Activated B cell treated with CpG ODN at 0.5 μM for 24 hours (primary cell): Measurements from ENCODE around the gene KRTAP9-3. TPM values are rescaled to one million over a fixed set of nuclear protein-coding genes. Genes with fewer than 3 reads are reported as not detected.

Source experiments
- ATAC-seq: fragments of 200-7000 bp; cut with Tn5 transposase; one replicate; pipeline ENCODE4 v1.10.0; 2021; ENCODE audit warnings: low read depth, mild to moderate bottlenecking, moderate library complexity
- CTCF ChIA-PET: fragments of 350-600 bp; sonication (Branson Sonifier 250); formaldehyde crosslinking; loops from one replicate; lab custom pipeline; 2021; ENCODE audit warnings: antibody characterized with exemption; lab: Charles Lee
- POLR2A ChIA-PET: fragments of 350-600 bp; sonication (Branson Sonifier 250); formaldehyde crosslinking; loops from one replicate; lab custom pipeline; 2021; ENCODE audit warnings: antibody characterized with exemption; lab: Charles Lee
- DNase-seq: peaks from one replicate; pipeline ENCODE4 v3.0.0; 2022
- H3K27ac Mint-ChIP-seq: one replicate; pipeline ENCODE4 v1.8.0; 2020; ENCODE audit warnings: mixed read lengths
- H3K27me3 Mint-ChIP-seq: one replicate; pipeline ENCODE4 v1.8.0; 2021; ENCODE audit warnings: mixed read lengths
- H3K36me3 Mint-ChIP-seq: one replicate; pipeline ENCODE4 v1.8.0; 2021; ENCODE audit warnings: low read depth, mixed read lengths
- H3K4me1 Mint-ChIP-seq: one replicate; pipeline ENCODE4 v1.8.0; 2021; ENCODE audit warnings: mixed read lengths
- H3K4me3 Mint-ChIP-seq: one replicate; pipeline ENCODE4 v1.8.0; 2020; ENCODE audit warnings: mild to moderate bottlenecking, mixed read lengths
- H3K9me3 Mint-ChIP-seq: one replicate; pipeline ENCODE4 v1.8.0; 2020; ENCODE audit warnings: mixed read lengths
- intact Hi-C: fragments of 100-400 bp; cut with micrococcal nuclease; formaldehyde crosslinking; loops from one replicate; pipeline ENCODE4 v1.15.1; 2024
- total RNA-seq: library from RNA; stranded (reverse); gene quantifications from 2 replicates; pipeline ENCODE4 v1.2.3, GENCODE V29; 2022
- TF ChIP-seq, protein P1 (sequence below): fragments of 200-600 bp; IDR thresholded peaks from one replicate; pipeline ENCODE4 v1.8.0; 2022; ENCODE audit warnings: antibody characterized with exemption, mild to moderate bottlenecking

Gene KRTAP9-3
- total RNA-seq, 1 donor from 2014 or later, result not detected

DNA sequence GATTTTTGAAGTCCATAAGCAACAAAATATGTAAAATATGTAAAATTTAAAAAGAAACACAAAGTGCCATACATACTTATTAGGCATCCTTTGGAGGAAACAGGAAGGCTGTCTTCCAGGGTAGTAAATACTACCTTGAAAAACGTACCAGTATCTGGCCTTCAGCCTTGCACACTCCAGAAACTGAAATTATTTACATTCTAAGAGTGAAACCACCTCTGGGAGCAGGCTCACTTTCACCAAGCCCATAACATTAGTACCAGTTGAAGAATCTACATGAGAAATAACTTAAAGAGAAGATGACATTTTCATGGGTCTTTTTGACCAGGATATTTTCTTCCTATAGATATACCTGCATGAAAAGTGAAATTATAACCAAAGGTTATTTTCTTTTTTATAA is 36.2 kb upstream of the KRTAP9-3 start:
- Mint-ChIP-seq H3K4me1 (no peaks in the 10 kb centered on the region), H3K36me3 (no peaks in the 10 kb centered on the region), H3K9me3 (peaks cover 8% of the 10 kb centered on the region), H3K4me3 (no peak overlapping the region), H3K27me3 (peaks cover 13% of the 10 kb centered on the region), H3K27ac (no peak overlapping the region)
- ChIA-PET POLR2A (no interaction called here), CTCF (no interaction called here)
- DNase-seq (no peak), ATAC-seq (no peak)
- TF ChIP-seq, protein P1, sequence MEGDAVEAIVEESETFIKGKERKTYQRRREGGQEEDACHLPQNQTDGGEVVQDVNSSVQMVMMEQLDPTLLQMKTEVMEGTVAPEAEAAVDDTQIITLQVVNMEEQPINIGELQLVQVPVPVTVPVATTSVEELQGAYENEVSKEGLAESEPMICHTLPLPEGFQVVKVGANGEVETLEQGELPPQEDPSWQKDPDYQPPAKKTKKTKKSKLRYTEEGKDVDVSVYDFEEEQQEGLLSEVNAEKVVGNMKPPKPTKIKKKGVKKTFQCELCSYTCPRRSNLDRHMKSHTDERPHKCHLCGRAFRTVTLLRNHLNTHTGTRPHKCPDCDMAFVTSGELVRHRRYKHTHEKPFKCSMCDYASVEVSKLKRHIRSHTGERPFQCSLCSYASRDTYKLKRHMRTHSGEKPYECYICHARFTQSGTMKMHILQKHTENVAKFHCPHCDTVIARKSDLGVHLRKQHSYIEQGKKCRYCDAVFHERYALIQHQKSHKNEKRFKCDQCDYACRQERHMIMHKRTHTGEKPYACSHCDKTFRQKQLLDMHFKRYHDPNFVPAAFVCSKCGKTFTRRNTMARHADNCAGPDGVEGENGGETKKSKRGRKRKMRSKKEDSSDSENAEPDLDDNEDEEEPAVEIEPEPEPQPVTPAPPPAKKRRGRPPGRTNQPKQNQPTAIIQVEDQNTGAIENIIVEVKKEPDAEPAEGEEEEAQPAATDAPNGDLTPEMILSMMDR, result no peak
- intact Hi-C loops, result no loop called here

DNA sequence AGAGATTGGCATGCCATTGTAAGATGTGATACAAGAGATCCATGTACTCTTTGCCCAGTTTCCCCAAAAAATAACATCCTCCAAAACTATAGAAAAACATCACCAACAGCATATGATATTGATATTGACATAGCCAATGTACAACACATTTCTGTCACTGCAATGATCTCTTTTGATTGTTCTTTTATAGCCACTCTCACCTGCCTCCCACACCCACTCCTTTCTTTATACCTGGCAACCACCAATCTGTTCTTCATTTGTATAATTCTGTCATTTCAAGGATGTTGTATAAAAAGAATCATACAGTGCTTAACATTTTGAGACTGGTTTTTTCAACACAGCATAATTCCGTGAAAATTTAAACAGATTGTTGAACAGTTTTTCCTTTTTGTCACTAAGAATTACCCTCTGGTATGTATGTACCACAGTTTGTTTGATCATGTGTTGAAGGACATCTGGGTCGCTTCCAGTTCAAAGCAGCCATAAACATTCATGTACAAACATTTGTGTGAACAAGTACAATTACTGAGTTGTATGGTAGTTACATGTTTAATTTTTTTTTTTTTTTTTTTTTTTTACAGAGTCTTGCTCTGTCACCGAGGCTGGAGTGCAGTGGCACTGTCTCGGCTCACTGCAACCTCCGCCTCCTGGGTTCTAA is 32.7 kb upstream of the KRTAP9-3 start:
- ChIA-PET CTCF (no interaction called here), POLR2A (no interaction called here)
- Mint-ChIP-seq H3K4me1 (no peaks in the 10 kb centered on the region), H3K27ac (no peak overlapping the region), H3K9me3 (peaks cover 8% of the 10 kb centered on the region), H3K27me3 (peaks cover 5% of the 10 kb centered on the region), H3K4me3 (no peak overlapping the region), H3K36me3 (no peaks in the 10 kb centered on the region)
- ATAC-seq, result no peak
- TF ChIP-seq, protein P1, result no peak
- DNase-seq, result no peak
- intact Hi-C loops, result no loop called here

GRCh38 chr17:41211845-41212466 is 20.3 kb upstream of the KRTAP9-3 start:
- ChIA-PET CTCF (interaction anchor here (0.6 kb wide), 1 partner anchor 345 kb away, joined by 4 read pairs; no protein-coding TSS in a partner anchor), POLR2A (no interaction called here)
- intact Hi-C loops, result no loop called here
- TF ChIP-seq, protein P1, result no peak
- Mint-ChIP-seq H3K4me1 (peaks cover 5% of the 10 kb centered on the region), H3K36me3 (no peaks in the 10 kb centered on the region), H3K9me3 (no peaks in the 10 kb centered on the region), H3K4me3 (no peak overlapping the region), H3K27me3 (peaks cover 36% of the 10 kb centered on the region), H3K27ac (no peak overlapping the region)
- DNase-seq, result no peak
- ATAC-seq, result no peak

DNA sequence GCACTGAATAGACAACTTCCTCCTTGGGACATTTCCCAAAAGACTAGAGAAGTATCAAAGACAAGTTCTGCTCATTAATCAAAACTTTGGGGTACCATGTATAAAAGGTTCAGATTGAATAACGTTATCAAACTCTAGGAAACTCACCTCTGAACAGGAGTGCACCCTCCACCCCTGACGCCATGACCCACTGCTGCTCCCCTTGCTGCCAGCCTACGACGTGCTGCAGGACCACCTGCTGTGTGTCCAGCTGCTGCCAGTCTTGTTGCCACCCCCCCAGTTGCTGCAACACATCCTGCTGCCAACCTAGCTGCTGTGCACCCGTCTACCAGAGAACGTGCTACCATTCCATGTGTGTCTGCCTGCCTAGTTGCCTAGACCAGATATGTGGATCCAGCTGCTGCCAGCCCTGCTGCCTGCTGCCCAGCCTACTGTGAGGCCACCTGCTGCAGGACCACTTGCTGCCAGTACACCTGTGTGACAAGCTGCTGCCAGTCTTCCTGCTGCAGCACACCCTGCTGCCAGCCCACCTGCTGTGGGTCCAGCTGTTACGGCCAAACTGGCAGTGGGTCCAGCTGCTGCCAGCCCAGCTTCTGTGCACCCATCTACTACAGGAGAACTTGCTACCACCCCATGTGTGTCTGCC is 19.6 kb upstream of the KRTAP9-3 start:
- intact Hi-C loops, result no loop called here
- no peaks in the 10 kb centered on the region for H3K36me3 Mint-ChIP-seq
- ChIA-PET POLR2A (no interaction called here), CTCF (no interaction called here)
- H3K27ac Mint-ChIP-seq, result no peak overlapping the region
- ATAC-seq, result no peak
- no peak for DNase-seq
- TF ChIP-seq, protein P1, result no peak
- peaks cover 35% of the 10 kb centered on the region for H3K27me3 Mint-ChIP-seq
- H3K9me3 Mint-ChIP-seq, result no peaks in the 10 kb centered on the region
- no peak overlapping the region for H3K4me3 Mint-ChIP-seq
- peaks cover 5% of the 10 kb centered on the region for H3K4me1 Mint-ChIP-seq

DNA sequence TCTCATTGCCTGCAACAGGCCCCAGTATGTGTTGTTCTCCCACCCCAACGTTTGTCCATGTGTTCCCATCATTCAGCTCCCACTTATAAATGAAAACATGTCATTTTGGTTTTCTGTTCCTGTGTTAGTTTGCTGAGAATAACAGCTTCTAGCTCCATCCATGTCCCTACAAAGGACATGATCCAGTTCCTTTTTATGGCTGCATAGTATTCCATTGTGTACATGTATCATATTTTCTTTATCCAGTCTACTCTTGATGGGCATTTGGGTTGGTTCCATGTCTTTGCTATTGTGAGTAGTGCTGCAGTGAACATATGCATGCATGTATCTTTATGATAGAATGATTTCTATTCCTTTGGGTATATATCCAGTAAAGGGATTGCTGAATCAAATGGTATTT is 16.6 kb upstream of the KRTAP9-3 start:
- intact Hi-C loops, result no loop called here
- ChIA-PET POLR2A (no interaction called here), CTCF (no interaction called here)
- no peak overlapping the region for H3K4me3 Mint-ChIP-seq
- peaks cover 2% of the 10 kb centered on the region for H3K9me3 Mint-ChIP-seq
- peaks cover 5% of the 10 kb centered on the region for H3K4me1 Mint-ChIP-seq
- no peaks in the 10 kb centered on the region for H3K36me3 Mint-ChIP-seq
- peaks cover 25% of the 10 kb centered on the region for H3K27me3 Mint-ChIP-seq
- TF ChIP-seq, protein P1, result no peak
- ATAC-seq, result no peak
- DNase-seq, result no peak
- H3K27ac Mint-ChIP-seq, result no peak overlapping the region
